ENCODE data around the gene NDFIP1.

The NDFIP1 gene

DNA sequence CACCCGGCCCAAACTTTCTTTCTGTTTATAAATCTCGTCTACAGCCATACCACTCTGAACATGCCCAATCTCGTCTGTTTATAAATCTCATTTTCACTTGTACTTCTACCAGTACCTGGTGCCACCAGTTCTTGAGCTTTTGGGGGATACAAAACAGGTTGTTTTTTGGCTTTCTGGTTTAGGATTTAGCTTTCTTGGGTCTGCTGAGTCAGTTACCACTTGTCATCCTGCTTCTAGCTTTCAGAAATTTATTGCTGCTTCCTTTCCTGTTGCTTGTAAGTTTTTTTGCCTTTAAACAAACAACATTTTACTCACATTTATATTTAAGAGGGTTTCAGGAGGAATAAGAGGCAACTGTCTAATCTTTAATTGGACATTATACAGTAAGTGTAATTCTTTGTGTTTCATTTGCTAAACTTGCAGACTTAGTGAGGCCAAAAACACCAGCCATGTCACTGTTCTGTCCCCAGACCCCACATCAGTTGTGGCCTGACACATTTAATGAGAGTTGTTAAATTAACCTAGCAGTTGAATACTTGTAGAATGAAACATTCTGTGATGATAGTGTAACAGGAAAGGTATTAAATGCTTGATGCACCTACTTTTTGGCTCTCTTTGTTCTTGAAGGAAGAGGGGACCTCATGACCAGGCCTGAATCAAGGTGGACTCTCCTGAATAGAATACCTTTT lies 11.8 kb downstream of the NDFIP1 start:
- TF ChIP-seq, protein P1, sequence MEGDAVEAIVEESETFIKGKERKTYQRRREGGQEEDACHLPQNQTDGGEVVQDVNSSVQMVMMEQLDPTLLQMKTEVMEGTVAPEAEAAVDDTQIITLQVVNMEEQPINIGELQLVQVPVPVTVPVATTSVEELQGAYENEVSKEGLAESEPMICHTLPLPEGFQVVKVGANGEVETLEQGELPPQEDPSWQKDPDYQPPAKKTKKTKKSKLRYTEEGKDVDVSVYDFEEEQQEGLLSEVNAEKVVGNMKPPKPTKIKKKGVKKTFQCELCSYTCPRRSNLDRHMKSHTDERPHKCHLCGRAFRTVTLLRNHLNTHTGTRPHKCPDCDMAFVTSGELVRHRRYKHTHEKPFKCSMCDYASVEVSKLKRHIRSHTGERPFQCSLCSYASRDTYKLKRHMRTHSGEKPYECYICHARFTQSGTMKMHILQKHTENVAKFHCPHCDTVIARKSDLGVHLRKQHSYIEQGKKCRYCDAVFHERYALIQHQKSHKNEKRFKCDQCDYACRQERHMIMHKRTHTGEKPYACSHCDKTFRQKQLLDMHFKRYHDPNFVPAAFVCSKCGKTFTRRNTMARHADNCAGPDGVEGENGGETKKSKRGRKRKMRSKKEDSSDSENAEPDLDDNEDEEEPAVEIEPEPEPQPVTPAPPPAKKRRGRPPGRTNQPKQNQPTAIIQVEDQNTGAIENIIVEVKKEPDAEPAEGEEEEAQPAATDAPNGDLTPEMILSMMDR (conservative IDR thresholded peaks at IDR 0.05): no peak
- H3K27ac ChIP-seq: peak overlapping the region; percentile 77

DNA sequence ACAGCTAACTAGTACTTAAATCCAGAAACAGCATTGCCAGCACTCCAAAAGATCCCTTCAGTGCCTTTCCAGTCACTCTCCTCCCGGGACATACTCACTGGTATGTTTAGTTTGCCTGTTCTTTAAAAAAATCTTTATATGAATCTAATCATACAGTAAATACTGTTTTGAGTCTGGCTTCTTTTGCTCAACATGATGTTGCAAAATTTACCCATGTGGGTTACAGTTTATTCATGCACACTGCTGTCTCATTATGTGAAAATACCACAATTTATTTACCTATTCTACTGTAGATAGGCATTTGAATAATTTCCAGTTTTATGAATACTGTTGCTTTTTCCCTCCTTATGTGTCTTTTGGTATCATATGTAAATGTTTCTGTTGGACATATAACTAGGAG lies 13.5 kb downstream of the NDFIP1 start:
- H3K27ac ChIP-seq: peak overlapping the region; percentile 77
- TF ChIP-seq, protein P1 (conservative IDR thresholded peaks at IDR 0.05): no peak

GRCh38 chr5:142125378-142125777 lies 16.8 kb downstream of the NDFIP1 start:
- TF ChIP-seq, protein P1 (conservative IDR thresholded peaks at IDR 0.05): no peak

DNA sequence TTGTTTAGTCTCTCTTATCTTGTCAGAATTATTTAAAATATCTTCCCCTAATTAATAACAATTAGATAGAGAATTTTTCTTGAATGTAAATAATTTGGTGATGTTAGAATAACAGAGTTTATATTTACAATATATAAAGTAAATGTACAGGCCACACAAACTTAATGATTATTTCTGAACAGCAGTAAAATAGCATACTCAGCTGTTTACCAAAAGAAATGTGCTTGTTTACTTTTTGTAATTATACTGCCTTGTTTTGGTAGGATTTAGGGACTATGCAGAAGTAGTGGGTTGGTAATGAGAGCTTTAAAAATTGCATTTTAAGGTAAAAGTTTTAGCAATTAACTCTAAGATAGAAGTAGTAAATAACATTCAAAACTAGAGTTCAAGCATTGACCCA lies 17.4 kb downstream of the NDFIP1 start:
- no peak overlapping the region for H3K27ac ChIP-seq
- TF ChIP-seq, protein P1 (conservative IDR thresholded peaks at IDR 0.05): no peak

More at GRCh38 chr5:142125378-142125777, 16.8 kb downstream of the NDFIP1 start:
- H3K27ac ChIP-seq: no peak overlapping the region

DNA sequence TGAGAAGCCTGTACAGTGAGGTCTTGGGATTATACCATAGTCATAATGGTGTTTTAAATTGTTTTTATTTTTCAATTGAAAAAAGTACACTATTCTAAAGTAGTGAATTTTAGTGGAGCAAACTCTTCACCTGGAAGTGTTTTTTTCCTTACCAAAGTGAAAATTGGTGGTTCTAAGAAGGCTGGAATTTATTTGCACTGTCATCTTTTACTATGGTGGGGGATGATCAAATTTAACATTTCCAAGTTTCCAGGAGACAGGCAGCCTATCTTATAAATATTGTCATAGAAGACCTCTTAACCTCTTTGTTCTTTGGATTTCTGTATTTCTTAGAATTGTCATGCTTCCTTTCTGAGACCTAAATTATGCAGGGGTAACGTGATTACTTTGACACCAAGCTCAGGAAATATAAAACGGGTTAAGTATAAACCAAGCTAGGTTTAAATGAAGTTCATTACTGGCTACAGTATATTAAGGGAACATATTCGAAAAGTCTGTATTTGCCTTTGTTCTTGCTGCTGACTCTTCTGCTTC lies 20.2 kb downstream of the NDFIP1 start:
- no peak overlapping the region for H3K27ac ChIP-seq
- TF ChIP-seq, protein P1 (conservative IDR thresholded peaks at IDR 0.05): no peak

- TF ChIP-seq, protein P1 (conservative IDR thresholded peaks at IDR 0.05): no peak
- H3K27ac ChIP-seq: no peak overlapping the region
These were observed 21.0 kb downstream of the NDFIP1 start for GRCh38 chr5:142129446-142130066.

DNA sequence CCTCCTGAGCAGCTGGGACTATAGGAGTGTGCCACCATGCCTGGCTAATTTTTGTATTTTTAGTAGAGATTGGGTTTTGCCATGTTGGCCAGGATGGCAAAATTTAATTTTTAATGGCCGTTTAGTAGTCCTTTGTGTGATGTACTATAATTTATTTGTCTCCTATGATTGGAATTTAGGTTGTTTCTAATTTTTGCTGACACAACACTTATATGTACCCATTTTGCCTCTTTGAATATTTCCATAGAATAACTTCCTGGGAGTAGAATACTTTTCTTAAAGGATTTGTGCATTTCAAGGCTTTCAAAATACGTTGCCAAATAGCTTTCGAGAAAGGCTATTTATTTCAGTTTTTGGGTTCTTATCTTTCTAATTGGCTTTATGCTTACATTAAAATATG lies 22.8 kb downstream of the NDFIP1 start:
- no peak overlapping the region for H3K27ac ChIP-seq
- TF ChIP-seq, protein P1 (conservative IDR thresholded peaks at IDR 0.05): no peak

All from VCaP (cell line).